Nephron progenitor cell (in vitro differentiated cells): ENCODE results near the gene USP4.
"Not testable (repeated sequence)": the region's sequence is repeated elsewhere in the genome, so short reads cannot be mapped to it uniquely, and the experiment has no call there.

Experiments
- DNase-seq: peaks from one replicate; pipeline ENCODE4 v3.0.0; 2021
- H3K27ac Mint-ChIP-seq: 2 replicates; pipeline ENCODE4 v1.8.0; 2021; ENCODE audit warnings: mild to moderate bottlenecking, moderate library complexity, mixed read lengths
- H3K27me3 Mint-ChIP-seq: 2 replicates; pipeline ENCODE4 v1.8.0; 2021; ENCODE audit warnings: mild to moderate bottlenecking, low read depth, mixed read lengths; ENCODE audit not compliant: poor library complexity
- H3K36me3 Mint-ChIP-seq: 2 replicates; pipeline ENCODE4 v1.8.0; 2021; ENCODE audit warnings: low read depth, mixed read lengths
- H3K4me1 Mint-ChIP-seq: 2 replicates; pipeline ENCODE4 v1.8.0; 2021; ENCODE audit warnings: mixed read lengths
- H3K4me3 Mint-ChIP-seq: 2 replicates; pipeline ENCODE4 v1.8.0; 2021; ENCODE audit warnings: mild to moderate bottlenecking, moderate library complexity, mixed read lengths
- H3K9me3 Mint-ChIP-seq: 2 replicates; pipeline ENCODE4 v1.8.0; 2021; ENCODE audit warnings: mild to moderate bottlenecking, moderate library complexity, mixed read lengths
- TF ChIP-seq, protein P1 (sequence below): fragments of 200-600 bp; sonication (generic); IDR thresholded peaks from 2 replicates; pipeline ENCODE4 v1.5.0; 2021; ENCODE audit warnings: antibody characterized with exemption

Gene USP4

DNA sequence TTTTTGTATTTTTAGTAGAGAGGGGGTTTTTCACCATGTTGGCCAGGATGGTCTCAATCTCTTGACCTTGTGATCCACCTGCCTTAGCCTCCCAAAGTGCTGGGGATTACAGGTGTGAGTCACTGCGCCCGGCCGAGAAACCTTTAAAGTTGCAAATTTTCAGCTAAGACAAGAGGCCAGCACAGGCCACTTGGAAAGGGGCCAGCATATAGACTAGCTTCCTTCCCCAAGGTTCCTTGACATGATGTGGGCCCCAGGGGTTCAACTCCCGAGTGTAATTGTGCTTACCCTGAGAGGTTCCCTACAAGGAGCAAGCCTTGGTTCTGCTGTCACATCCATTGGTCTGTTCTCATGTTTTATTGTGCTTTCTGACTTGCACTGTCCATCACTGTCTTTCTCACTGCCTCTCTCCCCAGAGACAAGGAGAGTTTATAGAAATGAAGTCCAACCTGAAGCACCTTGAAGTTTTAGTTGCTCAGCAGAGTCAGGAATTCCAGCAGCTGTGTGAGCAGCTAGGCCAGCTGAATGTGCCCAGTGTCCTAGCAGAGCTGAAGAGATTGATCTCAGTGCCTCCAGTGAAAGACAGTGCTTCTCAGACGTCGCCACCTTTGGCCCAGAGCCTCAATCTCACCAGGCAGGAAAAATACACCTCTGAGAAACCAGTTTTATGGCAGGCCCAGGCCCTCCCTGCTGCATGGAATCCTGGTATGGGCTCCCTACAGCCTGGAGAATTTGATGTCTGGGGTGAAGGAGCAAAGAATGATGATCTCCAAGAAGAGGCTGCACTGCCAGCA, 83.9 kb downstream of the USP4 start:
- Mint-ChIP-seq H3K27ac (peak overlapping the region; percentile 85), H3K9me3 (no peaks in the 10 kb centered on the region), H3K4me1 (peaks cover 12% of the 10 kb centered on the region), H3K36me3 (no peaks in the 10 kb centered on the region), H3K4me3 (no peak overlapping the region), H3K27me3 (no peaks in the 10 kb centered on the region)
- DNase-seq, result no peak
- TF ChIP-seq, protein P1, sequence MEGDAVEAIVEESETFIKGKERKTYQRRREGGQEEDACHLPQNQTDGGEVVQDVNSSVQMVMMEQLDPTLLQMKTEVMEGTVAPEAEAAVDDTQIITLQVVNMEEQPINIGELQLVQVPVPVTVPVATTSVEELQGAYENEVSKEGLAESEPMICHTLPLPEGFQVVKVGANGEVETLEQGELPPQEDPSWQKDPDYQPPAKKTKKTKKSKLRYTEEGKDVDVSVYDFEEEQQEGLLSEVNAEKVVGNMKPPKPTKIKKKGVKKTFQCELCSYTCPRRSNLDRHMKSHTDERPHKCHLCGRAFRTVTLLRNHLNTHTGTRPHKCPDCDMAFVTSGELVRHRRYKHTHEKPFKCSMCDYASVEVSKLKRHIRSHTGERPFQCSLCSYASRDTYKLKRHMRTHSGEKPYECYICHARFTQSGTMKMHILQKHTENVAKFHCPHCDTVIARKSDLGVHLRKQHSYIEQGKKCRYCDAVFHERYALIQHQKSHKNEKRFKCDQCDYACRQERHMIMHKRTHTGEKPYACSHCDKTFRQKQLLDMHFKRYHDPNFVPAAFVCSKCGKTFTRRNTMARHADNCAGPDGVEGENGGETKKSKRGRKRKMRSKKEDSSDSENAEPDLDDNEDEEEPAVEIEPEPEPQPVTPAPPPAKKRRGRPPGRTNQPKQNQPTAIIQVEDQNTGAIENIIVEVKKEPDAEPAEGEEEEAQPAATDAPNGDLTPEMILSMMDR, result no peak

DNA sequence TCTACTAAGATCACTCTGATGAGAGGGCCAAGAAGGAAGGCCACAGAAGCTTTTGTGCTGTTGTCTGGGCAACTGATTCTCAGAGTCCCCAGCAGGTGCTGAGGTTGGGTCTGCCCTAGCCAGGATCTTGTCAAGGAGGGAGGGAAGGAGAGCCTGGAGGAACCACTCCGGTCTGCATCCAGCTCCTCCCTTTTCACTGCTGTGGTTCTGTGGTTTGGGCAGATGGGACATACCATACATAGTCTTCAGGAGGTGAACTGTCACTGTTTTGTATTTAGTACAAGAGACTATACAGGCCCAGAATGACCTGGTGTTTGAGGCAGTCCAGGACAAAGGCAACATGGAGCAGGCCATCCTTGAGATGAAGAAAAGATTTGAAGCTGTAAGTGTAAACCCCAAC, 84.7 kb downstream of the USP4 start:
- Mint-ChIP-seq H3K27me3 (no peaks in the 10 kb centered on the region), H3K36me3 (no peaks in the 10 kb centered on the region), H3K4me1 (peaks cover 12% of the 10 kb centered on the region), H3K4me3 (no peak overlapping the region), H3K9me3 (no peaks in the 10 kb centered on the region), H3K27ac (no peak overlapping the region)
- DNase-seq, result no peak
- TF ChIP-seq, protein P1, result no peak

DNA sequence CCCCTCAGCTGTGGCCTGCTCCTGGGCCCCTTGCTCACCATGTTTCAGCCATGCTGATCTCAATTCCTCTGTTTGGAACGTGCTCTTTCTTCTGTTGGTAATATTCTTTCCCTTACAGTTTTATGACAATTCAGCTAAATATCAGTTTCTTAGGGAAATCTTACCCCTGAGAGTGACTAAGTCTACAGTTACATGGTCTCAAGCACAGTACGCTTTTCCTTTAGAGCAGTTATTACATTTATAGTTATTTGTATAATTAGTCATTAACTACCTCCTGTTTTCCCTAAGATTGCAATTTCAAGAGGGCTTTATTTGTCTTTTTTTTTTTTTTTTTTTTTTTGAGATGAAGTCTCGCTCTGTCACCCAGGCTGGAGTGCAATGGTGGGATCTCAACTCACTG, 86.3 kb downstream of the USP4 start:
- H3K36me3 Mint-ChIP-seq, result no peaks in the 10 kb centered on the region
- DNase-seq, result no peak
- TF ChIP-seq, protein P1, result no peak
- peaks cover 5% of the 10 kb centered on the region for H3K27me3 Mint-ChIP-seq
- H3K27ac Mint-ChIP-seq, result no peak overlapping the region
- H3K4me1 Mint-ChIP-seq, result peaks cover 12% of the 10 kb centered on the region
- H3K4me3 Mint-ChIP-seq, result no peak overlapping the region
- no peaks in the 10 kb centered on the region for H3K9me3 Mint-ChIP-seq

DNA sequence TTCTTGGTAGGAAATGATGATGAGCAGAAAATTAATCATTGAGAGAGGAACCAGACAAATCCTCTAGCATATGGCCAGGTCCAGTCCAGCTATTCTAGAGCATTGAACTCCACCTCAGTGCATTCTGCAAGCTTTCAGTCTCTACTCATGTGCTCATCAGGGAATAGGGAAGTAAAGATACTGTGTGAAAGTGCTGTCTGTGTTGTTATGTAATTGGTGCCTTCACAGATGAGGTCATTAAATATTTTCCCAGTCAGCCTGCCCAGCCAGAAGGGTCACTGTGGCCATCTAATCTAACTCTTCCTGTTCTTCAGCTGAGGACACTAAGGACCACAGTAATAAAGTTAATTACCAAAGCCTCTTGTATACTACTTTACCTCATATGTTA, 91.0 kb downstream of the USP4 start:
- no peak overlapping the region for H3K4me3 Mint-ChIP-seq
- TF ChIP-seq, protein P1, result no peak
- H3K9me3 Mint-ChIP-seq, result no peaks in the 10 kb centered on the region
- peaks cover 9% of the 10 kb centered on the region for H3K27me3 Mint-ChIP-seq
- DNase-seq, result no peak
- H3K4me1 Mint-ChIP-seq, result no peaks in the 10 kb centered on the region
- no peaks in the 10 kb centered on the region for H3K36me3 Mint-ChIP-seq
- no peak overlapping the region for H3K27ac Mint-ChIP-seq

DNA sequence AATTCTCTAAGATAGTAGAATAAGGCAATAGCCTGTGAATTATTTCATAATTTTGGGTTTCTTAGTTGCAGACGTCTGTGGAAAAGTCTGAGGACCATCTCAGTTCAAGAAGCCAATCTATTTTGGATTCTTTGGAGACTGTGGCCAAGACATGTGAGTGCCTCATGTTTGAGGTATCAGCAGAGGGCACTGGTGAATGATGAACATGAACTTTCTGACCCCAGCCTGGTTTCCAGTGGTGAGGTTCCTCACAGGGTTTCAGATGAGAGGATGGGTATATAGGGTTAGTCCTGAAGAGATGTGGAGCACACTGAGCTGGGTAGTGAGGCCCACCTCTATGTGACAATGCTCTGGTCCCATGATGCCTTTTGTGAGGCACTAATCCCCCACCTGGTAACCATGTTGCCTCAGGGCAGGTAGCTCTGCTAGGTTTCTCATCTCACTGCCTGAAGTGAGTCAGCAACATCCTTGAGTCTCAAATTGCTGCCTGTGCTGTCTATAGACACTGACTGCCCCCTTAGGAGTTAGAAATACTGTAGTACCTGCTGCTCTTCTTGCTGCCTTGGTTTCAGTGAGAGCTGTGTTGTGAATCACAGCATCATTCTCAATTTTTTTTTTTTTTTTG, 95.2 kb downstream of the USP4 start:
- no peak overlapping the region for H3K27ac Mint-ChIP-seq
- TF ChIP-seq, protein P1, result no peak
- DNase-seq, result no peak
- H3K4me3 Mint-ChIP-seq, result no peak overlapping the region
- H3K9me3 Mint-ChIP-seq, result peaks cover 4% of the 10 kb centered on the region
- H3K27me3 Mint-ChIP-seq, result peaks cover 17% of the 10 kb centered on the region
- no peaks in the 10 kb centered on the region for H3K36me3 Mint-ChIP-seq
- H3K4me1 Mint-ChIP-seq, result no peaks in the 10 kb centered on the region

DNA sequence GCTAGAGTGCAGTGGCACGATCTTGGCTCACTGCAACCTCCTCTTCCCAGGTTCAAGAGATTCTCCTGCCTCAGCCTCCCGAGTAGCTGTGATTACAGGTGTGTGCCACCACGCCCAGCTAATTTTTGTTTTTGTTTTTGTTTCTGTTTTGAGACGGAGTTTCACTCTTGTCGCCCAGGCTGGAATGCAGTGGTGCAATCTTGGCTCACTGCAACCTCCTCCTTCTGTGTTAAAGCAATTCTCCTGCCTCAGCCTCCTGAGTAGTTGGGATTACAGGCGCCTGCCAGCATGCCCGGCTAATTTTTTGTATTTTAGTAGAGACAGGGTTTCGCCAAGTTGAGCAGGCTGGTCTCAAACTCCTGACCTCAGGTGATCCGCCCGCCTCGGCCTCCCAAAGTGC, 99.8 kb downstream of the USP4 start:
- not testable (repeated sequence) for H3K4me3 Mint-ChIP-seq, DNase-seq, H3K4me1 Mint-ChIP-seq, H3K36me3 Mint-ChIP-seq, H3K27ac Mint-ChIP-seq
- Mint-ChIP-seq H3K9me3 (peaks cover 25% of the 10 kb centered on the region), H3K27me3 (peaks cover 15% of the 10 kb centered on the region)
